HepG2 (cell line): ENCODE data around the gene SMAD7. TPM values are rescaled to one million over a fixed set of nuclear protein-coding genes. Genes with fewer than 3 reads are reported as not detected.

Experiments
- CBX1 ChIP-seq: IDR thresholded peaks from one replicate; pipeline ENCODE4 v1.6.1; 2016; ENCODE audit warnings: antibody characterized with exemption, low read depth
- ESRRA ChIP-seq: sonication (generic); formaldehyde crosslinking; IDR thresholded peaks from 2 replicates; pipeline ENCODE4 v1.5.1; 2020; ENCODE audit warnings: mild to moderate bottlenecking, low read depth, missing genetic modification reagents
- FLYWCH1 ChIP-seq: sonication (generic); formaldehyde crosslinking; IDR thresholded peaks from 2 replicates; pipeline ENCODE4 v1.8.1; 2023; ENCODE audit warnings: mild to moderate bottlenecking, missing genetic modification reagents
- GZF1 ChIP-seq: sonication (generic); formaldehyde crosslinking; IDR thresholded peaks from 2 replicates; pipeline ENCODE4 v1.5.1; 2020; ENCODE audit warnings: mild to moderate bottlenecking, missing genetic modification reagents
- RFXANK ChIP-seq: IDR thresholded peaks from 2 replicates; pipeline ENCODE4 v1.6.1; 2016
- SMAD3 ChIP-seq: sonication (generic); formaldehyde crosslinking; IDR thresholded peaks from 2 replicates; pipeline ENCODE4 v1.4.0; 2020; ENCODE audit warnings: missing genetic modification reagents
- SMARCC2 ChIP-seq: fragments of 450-650 bp; IDR thresholded peaks from 2 replicates; pipeline ENCODE4 v1.6.1; 2017; ENCODE audit warnings: antibody characterized with exemption, mild to moderate bottlenecking
- SRY ChIP-seq: sonication (generic); formaldehyde crosslinking; IDR thresholded peaks from 2 replicates; pipeline ENCODE4 v1.8.0; 2022; ENCODE audit warnings: mild to moderate bottlenecking, missing genetic modification reagents
- TCF7 ChIP-seq: sonication (generic); IDR thresholded peaks from 2 replicates; pipeline ENCODE4 v1.6.1; 2016; ENCODE audit warnings: antibody characterized with exemption, low read depth
- THYN1 ChIP-seq: sonication (generic); formaldehyde crosslinking; IDR thresholded peaks from 2 replicates; pipeline ENCODE4 v1.8.1; 2023; ENCODE audit warnings: low read depth, mild to moderate bottlenecking, moderate library complexity, missing genetic modification reagents, borderline replicate concordance
- ZBTB3 ChIP-seq: sonication (generic); formaldehyde crosslinking; IDR thresholded peaks from 2 replicates; pipeline ENCODE4 v1.4.0; 2020; ENCODE audit warnings: low read depth, mild to moderate bottlenecking, moderate library complexity, missing genetic modification reagents, borderline replicate concordance
- ZNF251 ChIP-seq: sonication (generic); formaldehyde crosslinking; IDR thresholded peaks from 2 replicates; pipeline ENCODE4 v1.9.0; 2021; ENCODE audit warnings: mild to moderate bottlenecking, missing genetic modification reagents
- ZSCAN30 ChIP-seq: sonication (generic); formaldehyde crosslinking; IDR thresholded peaks from 2 replicates; pipeline ENCODE4 v1.5.0; 2020; ENCODE audit warnings: mild to moderate bottlenecking, missing genetic modification reagents
- polyA plus RNA-seq, 8 experiments: library from polyadenylated mRNA; depleted of rRNA in 3 of 8; stranded (reverse) in 7 of 8; unstranded in 1 of 8; fragments of >200 nt; fragmentation: Illumina TruSeq in 4 of 8; extraction: Trizol in 4 of 8; gene quantifications; 2 replicates each; pipeline versions ENCODE4 v1.2.1 to v1.2.3, GENCODE V29; 2011 to 2016; ENCODE audit warnings: low read depth in 4 of 8, missing spikeins in 1 of 8, mixed read lengths in 1 of 8; ENCODE audit not compliant: insufficient read depth in 1 of 8
- total RNA-seq, 5 experiments: library from RNA; depleted of rRNA; stranded (reverse); fragments of >200 nt; fragmentation: Illumina TruSeq; extraction: Trizol; gene quantifications; 2 replicates each; pipeline ENCODE4 v1.2.3, GENCODE V29; 2016; ENCODE audit warnings: low read depth in 1 of 5
- TF ChIP-seq, protein P1 (sequence below), 2 experiments: IDR thresholded peaks; 2 replicates each; pipeline ENCODE4 v1.6.1; 2011 to 2012; ENCODE audit warnings: low read length in 2 of 2, borderline replicate concordance in 1 of 2, low read depth in 1 of 2, mild to moderate bottlenecking in 1 of 2, moderate library complexity in 1 of 2
- TF ChIP-seq, protein P2 (sequence below): sonication (generic); formaldehyde crosslinking; IDR thresholded peaks from 2 replicates; pipeline ENCODE4 v1.9.0; 2022; ENCODE audit warnings: missing genetic modification reagents, mild to moderate bottlenecking, borderline replicate concordance
- TF ChIP-seq, protein P3 (sequence below): sonication (generic); formaldehyde crosslinking; IDR thresholded peaks from 2 replicates; pipeline ENCODE4 v1.4.0; 2020; ENCODE audit warnings: missing genetic modification reagents, low read depth, mild to moderate bottlenecking, borderline replicate concordance
- TF ChIP-seq, protein P4 (sequence below): sonication (generic); formaldehyde crosslinking; conservative IDR thresholded peaks from 2 replicates; pipeline ENCODE4 v1.4.0; 2020; ENCODE audit warnings: missing genetic modification reagents
- TF ChIP-seq, protein P5 (sequence below): sonication (generic); formaldehyde crosslinking; IDR thresholded peaks from 2 replicates; pipeline ENCODE4 v1.4.0; 2020; ENCODE audit warnings: missing genetic modification reagents, borderline replicate concordance

Gene SMAD7
- total and polyA plus RNA-seq, 2 of the 13 experiments (the other 11 are each of a cell fraction or from before 2014, with no cell fraction given): 17.4 to 24.7 TPM

DNA sequence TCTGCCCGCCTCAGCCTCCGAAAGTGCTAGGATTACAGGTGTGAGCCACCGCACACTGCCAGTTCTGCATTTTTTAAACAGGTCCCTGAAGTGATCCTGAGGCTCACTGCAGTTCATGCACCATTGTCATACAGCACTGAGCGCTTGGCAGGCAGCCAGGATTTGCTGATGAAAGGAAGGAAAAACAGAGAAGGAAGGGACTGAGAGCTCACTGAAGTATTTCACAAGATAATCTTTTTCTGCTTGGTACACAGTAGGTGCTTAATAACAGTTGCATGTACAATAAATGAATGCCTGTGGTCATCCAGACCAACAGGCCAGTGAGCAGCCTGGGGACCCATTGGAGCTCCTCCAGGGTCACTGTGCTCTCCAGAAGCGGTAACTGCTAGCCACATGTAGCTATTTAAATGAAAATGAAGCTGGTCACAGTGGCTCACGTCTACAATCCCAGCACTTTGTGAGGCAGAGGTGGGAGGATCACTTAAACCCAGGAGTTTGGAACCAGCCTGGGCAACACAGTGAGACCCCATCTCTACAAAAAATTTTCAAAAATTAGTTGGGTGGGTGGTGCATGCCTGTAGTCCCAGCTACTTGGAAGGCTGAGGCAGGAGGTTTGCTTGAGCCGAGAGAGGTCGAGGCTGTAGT is 33.1 kb upstream of the SMAD7 start (continued):
- TF ChIP-seq SRY (CRISPR knock-in tag) (no peak), THYN1 (CRISPR knock-in tag) (no peak), ZSCAN30 (CRISPR knock-in tag) (no peak), TCF7 (no peak), SMAD3 (CRISPR knock-in tag) (no peak), SMARCC2 (no peak), FLYWCH1 (CRISPR knock-in tag) (no peak), CBX1 (no peak), GZF1 (CRISPR knock-in tag) (no peak), RFXANK (CRISPR knock-in tag) (no peak), ZNF251 (CRISPR knock-in tag) (no peak), ESRRA (CRISPR knock-in tag) (no peak), ZBTB3 (CRISPR knock-in tag) (no peak)
- TF ChIP-seq, protein P1, sequence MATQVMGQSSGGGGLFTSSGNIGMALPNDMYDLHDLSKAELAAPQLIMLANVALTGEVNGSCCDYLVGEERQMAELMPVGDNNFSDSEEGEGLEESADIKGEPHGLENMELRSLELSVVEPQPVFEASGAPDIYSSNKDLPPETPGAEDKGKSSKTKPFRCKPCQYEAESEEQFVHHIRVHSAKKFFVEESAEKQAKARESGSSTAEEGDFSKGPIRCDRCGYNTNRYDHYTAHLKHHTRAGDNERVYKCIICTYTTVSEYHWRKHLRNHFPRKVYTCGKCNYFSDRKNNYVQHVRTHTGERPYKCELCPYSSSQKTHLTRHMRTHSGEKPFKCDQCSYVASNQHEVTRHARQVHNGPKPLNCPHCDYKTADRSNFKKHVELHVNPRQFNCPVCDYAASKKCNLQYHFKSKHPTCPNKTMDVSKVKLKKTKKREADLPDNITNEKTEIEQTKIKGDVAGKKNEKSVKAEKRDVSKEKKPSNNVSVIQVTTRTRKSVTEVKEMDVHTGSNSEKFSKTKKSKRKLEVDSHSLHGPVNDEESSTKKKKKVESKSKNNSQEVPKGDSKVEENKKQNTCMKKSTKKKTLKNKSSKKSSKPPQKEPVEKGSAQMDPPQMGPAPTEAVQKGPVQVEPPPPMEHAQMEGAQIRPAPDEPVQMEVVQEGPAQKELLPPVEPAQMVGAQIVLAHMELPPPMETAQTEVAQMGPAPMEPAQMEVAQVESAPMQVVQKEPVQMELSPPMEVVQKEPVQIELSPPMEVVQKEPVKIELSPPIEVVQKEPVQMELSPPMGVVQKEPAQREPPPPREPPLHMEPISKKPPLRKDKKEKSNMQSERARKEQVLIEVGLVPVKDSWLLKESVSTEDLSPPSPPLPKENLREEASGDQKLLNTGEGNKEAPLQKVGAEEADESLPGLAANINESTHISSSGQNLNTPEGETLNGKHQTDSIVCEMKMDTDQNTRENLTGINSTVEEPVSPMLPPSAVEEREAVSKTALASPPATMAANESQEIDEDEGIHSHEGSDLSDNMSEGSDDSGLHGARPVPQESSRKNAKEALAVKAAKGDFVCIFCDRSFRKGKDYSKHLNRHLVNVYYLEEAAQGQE (IDR thresholded peaks at IDR 0.05; ENCODE audit: borderline replicate concordance in 1 of 2, low read depth in 1 of 2, low read length in 2 of 2): no peak
- TF ChIP-seq, protein P2, sequence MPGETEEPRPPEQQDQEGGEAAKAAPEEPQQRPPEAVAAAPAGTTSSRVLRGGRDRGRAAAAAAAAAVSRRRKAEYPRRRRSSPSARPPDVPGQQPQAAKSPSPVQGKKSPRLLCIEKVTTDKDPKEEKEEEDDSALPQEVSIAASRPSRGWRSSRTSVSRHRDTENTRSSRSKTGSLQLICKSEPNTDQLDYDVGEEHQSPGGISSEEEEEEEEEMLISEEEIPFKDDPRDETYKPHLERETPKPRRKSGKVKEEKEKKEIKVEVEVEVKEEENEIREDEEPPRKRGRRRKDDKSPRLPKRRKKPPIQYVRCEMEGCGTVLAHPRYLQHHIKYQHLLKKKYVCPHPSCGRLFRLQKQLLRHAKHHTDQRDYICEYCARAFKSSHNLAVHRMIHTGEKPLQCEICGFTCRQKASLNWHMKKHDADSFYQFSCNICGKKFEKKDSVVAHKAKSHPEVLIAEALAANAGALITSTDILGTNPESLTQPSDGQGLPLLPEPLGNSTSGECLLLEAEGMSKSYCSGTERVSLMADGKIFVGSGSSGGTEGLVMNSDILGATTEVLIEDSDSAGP (CRISPR knock-in tag): no peak
- TF ChIP-seq, protein P3, sequence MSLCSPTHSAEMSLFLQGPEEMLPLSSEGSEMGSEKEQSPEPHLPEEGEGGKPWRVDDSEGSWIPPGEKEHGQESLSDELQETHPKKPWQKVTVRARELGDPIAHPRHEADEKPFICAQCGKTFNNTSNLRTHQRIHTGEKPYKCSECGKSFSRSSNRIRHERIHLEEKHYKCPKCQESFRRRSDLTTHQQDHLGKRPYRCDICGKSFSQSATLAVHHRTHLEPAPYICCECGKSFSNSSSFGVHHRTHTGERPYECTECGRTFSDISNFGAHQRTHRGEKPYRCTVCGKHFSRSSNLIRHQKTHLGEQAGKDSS (CRISPR knock-in tag): no peak
- TF ChIP-seq, protein P4, sequence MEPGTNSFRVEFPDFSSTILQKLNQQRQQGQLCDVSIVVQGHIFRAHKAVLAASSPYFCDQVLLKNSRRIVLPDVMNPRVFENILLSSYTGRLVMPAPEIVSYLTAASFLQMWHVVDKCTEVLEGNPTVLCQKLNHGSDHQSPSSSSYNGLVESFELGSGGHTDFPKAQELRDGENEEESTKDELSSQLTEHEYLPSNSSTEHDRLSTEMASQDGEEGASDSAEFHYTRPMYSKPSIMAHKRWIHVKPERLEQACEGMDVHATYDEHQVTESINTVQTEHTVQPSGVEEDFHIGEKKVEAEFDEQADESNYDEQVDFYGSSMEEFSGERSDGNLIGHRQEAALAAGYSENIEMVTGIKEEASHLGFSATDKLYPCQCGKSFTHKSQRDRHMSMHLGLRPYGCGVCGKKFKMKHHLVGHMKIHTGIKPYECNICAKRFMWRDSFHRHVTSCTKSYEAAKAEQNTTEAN (CRISPR knock-in tag): no peak
- TF ChIP-seq, protein P5, sequence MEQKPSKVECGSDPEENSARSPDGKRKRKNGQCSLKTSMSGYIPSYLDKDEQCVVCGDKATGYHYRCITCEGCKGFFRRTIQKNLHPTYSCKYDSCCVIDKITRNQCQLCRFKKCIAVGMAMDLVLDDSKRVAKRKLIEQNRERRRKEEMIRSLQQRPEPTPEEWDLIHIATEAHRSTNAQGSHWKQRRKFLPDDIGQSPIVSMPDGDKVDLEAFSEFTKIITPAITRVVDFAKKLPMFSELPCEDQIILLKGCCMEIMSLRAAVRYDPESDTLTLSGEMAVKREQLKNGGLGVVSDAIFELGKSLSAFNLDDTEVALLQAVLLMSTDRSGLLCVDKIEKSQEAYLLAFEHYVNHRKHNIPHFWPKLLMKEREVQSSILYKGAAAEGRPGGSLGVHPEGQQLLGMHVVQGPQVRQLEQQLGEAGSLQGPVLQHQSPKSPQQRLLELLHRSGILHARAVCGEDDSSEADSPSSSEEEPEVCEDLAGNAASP (CRISPR knock-in tag): no peak
